H9 (cell line): ENCODE results near the gene SLC18B1. TPM values are rescaled to one million over a fixed set of nuclear protein-coding genes. Genes with fewer than 3 reads are reported as not detected.

Source experiments
- DNase-seq: peaks from one replicate; pipeline ENCODE4 v3.0.0-alpha.2; 2017
- H2AFZ ChIP-seq: one replicate; pipeline ENCODE4 v1.6.1; 2013; ENCODE audit warnings: mild to moderate bottlenecking, low read length, control low read depth, moderate library complexity
- H2AK5ac ChIP-seq: 2 replicates; pipeline ENCODE4 v1.6.1; 2013; ENCODE audit warnings: low read length, control low read depth, mixed read lengths; ENCODE audit not compliant: insufficient read length
- H2BK120ac ChIP-seq: one replicate; pipeline ENCODE4 v1.6.1; 2013; ENCODE audit warnings: low read depth, mild to moderate bottlenecking, low read length, control low read depth, inconsistent platforms; ENCODE audit not compliant: poor library complexity, severe bottlenecking
- H2BK12ac ChIP-seq: 2 replicates; pipeline ENCODE4 v1.6.1; 2013; ENCODE audit warnings: low read length, control low read depth, mixed read lengths, low read depth; ENCODE audit not compliant: insufficient read length
- H2BK15ac ChIP-seq: 2 replicates; pipeline ENCODE4 v1.6.1; 2013; ENCODE audit warnings: low read depth, low read length, control low read depth
- H2BK20ac ChIP-seq: one replicate; pipeline ENCODE4 v1.6.1; 2013; ENCODE audit warnings: low read depth, mild to moderate bottlenecking, low read length, control low read depth, inconsistent platforms; ENCODE audit not compliant: poor library complexity, severe bottlenecking
- H2BK5ac ChIP-seq: 2 replicates; pipeline ENCODE4 v1.6.1; 2013; ENCODE audit warnings: low read length, control low read depth, mixed read lengths; ENCODE audit not compliant: insufficient read length
- H3K14ac ChIP-seq: 2 replicates; pipeline ENCODE4 v1.6.1; 2013; ENCODE audit warnings: low read length, control low read depth; ENCODE audit not compliant: insufficient read depth
- H3K18ac ChIP-seq: 2 replicates; pipeline ENCODE4 v1.6.1; 2013; ENCODE audit warnings: low read depth, mild to moderate bottlenecking, mixed read lengths, low read length, control low read depth; ENCODE audit not compliant: insufficient read length
- H3K23ac ChIP-seq: 2 replicates; pipeline ENCODE4 v1.6.1; 2013; ENCODE audit warnings: low read length, control low read depth, mixed read lengths, low read depth; ENCODE audit not compliant: insufficient read length
- H3K23me2 ChIP-seq: 2 replicates; pipeline ENCODE4 v1.6.1; 2013; ENCODE audit warnings: low read depth, mild to moderate bottlenecking, mixed read lengths, low read length, control low read depth; ENCODE audit not compliant: insufficient read length, poor library complexity, severe bottlenecking
- H3K27ac ChIP-seq: 2 replicates; pipeline ENCODE4 v1.5.1; 2013; ENCODE audit warnings: low read length, control low read depth, mixed read lengths, low read depth; ENCODE audit not compliant: insufficient read length
- H3K27me3 ChIP-seq: 2 replicates; pipeline ENCODE4 v1.6.1; 2013; ENCODE audit warnings: low read length, control low read depth, inconsistent platforms; ENCODE audit not compliant: insufficient read depth
- H3K4ac ChIP-seq: 2 replicates; pipeline ENCODE4 v1.6.1; 2013; ENCODE audit warnings: low read depth, mild to moderate bottlenecking, control low read depth, inconsistent platforms, low read length, moderate library complexity
- H3K4me1 ChIP-seq: 2 replicates; pipeline ENCODE4 v1.6.1; 2013; ENCODE audit warnings: low read length, control low read depth, inconsistent platforms; ENCODE audit not compliant: insufficient read depth
- H3K4me2 ChIP-seq: 2 replicates; pipeline ENCODE4 v1.6.1; 2013; ENCODE audit warnings: low read length, control low read depth, mixed read lengths; ENCODE audit not compliant: insufficient read length, insufficient read depth
- H3K56ac ChIP-seq: 2 replicates; pipeline ENCODE4 v1.6.1; 2013; ENCODE audit warnings: low read depth, mild to moderate bottlenecking, mixed read lengths, low read length, control low read depth; ENCODE audit not compliant: insufficient read length
- H3K79me1 ChIP-seq: 2 replicates; pipeline ENCODE4 v1.6.1; 2013; ENCODE audit warnings: low read depth, mild to moderate bottlenecking, moderate library complexity, low read length, control low read depth, inconsistent platforms; ENCODE audit not compliant: insufficient read depth, poor library complexity, severe bottlenecking
- H3K79me2 ChIP-seq: 2 replicates; pipeline ENCODE4 v1.6.1; 2013; ENCODE audit warnings: low read length, control low read depth, inconsistent platforms; ENCODE audit not compliant: insufficient read depth
- H3K9ac ChIP-seq: 2 replicates; pipeline ENCODE4 v1.6.1; 2013; ENCODE audit warnings: low read length, control low read depth, mixed read lengths; ENCODE audit not compliant: insufficient read length; ENCODE audit errors: extremely low read depth
- H3K9me3 ChIP-seq: one replicate; pipeline ENCODE4 v1.6.1; 2013; ENCODE audit warnings: low read depth, low read length, inconsistent platforms; ENCODE audit not compliant: control insufficient read depth
- H3T11ph ChIP-seq: one replicate; pipeline ENCODE4 v1.6.1; 2013; ENCODE audit warnings: mild to moderate bottlenecking, low read length, control low read depth, inconsistent platforms
- H4K20me1 ChIP-seq: one replicate; pipeline ENCODE4 v1.6.1; 2013; ENCODE audit not compliant: control insufficient read depth, insufficient read length, insufficient read depth
- H4K5ac ChIP-seq: 2 replicates; pipeline ENCODE4 v1.6.1; 2013; ENCODE audit warnings: low read depth, mild to moderate bottlenecking, mixed read lengths, low read length, control low read depth; ENCODE audit not compliant: insufficient read length
- H4K8ac ChIP-seq: replicated peaks from 2 replicates; pipeline ENCODE4 v1.6.1; 2013; ENCODE audit warnings: low read length, control low read depth, mixed read lengths, low read depth; ENCODE audit not compliant: insufficient read length
- H4K91ac ChIP-seq: 2 replicates; pipeline ENCODE4 v1.6.1; 2013; ENCODE audit warnings: low read depth, mild to moderate bottlenecking, moderate library complexity, mixed read lengths, low read length, control low read depth; ENCODE audit not compliant: insufficient read length
- H3K27ac Mint-ChIP-seq, 3 experiments: 2 replicates in 2 of 3; 3 replicates in 1 of 3; pipeline ENCODE4 v1.8.0; 2020 to 2021; ENCODE audit warnings: mixed read lengths in 3 of 3, mild to moderate bottlenecking in 1 of 3, moderate library complexity in 1 of 3
- H3K27me3 Mint-ChIP-seq: 2 replicates; pipeline ENCODE4 v1.8.0; 2021; ENCODE audit warnings: low read depth, mild to moderate bottlenecking, moderate library complexity, mixed read lengths
- H3K36me3 Mint-ChIP-seq, 3 experiments: 2 replicates in 2 of 3; 3 replicates in 1 of 3; pipeline ENCODE4 v1.8.0; 2020 to 2021; ENCODE audit warnings: low read depth in 3 of 3, mixed read lengths in 3 of 3; ENCODE audit not compliant: insufficient read depth in 1 of 3
- H3K4me1 Mint-ChIP-seq, 2 experiments: 2 replicates each; pipeline ENCODE4 v1.8.0; 2020; ENCODE audit warnings: mixed read lengths in 2 of 2
- H3K4me3 Mint-ChIP-seq, 2 experiments: 2 replicates in 1 of 2; 3 replicates in 1 of 2; pipeline ENCODE4 v1.8.0; 2020 to 2021; ENCODE audit warnings: mild to moderate bottlenecking in 2 of 2, mixed read lengths in 2 of 2, moderate library complexity in 1 of 2
- H3K9me3 Mint-ChIP-seq, 2 experiments: 2 replicates in 1 of 2; 3 replicates in 1 of 2; pipeline ENCODE4 v1.8.0; 2020; ENCODE audit warnings: mild to moderate bottlenecking in 2 of 2, mixed read lengths in 2 of 2, moderate library complexity in 1 of 2
- WGBS: extraction: QIAGEN DNeasy Blood & Tissue Kit; methylation state at CpG from one replicate; pipeline ENCODE4 v1.1.7; 2013; ENCODE audit warnings: missing lambda C conversion rate, low lambda C conversion rate, mixed read lengths; ENCODE audit not compliant: insufficient read length; ENCODE audit errors: extremely low coverage; 5-methylcytosine and 5-hydroxymethylcytosine counted together
- total RNA-seq: library from RNA; stranded (reverse); gene quantifications from 2 replicates; pipeline ENCODE4 v1.2.1, GENCODE V29; 2021
- TF ChIP-seq, protein P1 (sequence below): fragments of 200-600 bp; sonication (generic); conservative IDR thresholded peaks from 3 replicates; pipeline ENCODE4 v1.8.0; 2021; ENCODE audit warnings: antibody characterized with exemption, mild to moderate bottlenecking

The SLC18B1 gene
- total RNA-seq, 1 experiment from 2014 or later: 19.8 TPM

DNA sequence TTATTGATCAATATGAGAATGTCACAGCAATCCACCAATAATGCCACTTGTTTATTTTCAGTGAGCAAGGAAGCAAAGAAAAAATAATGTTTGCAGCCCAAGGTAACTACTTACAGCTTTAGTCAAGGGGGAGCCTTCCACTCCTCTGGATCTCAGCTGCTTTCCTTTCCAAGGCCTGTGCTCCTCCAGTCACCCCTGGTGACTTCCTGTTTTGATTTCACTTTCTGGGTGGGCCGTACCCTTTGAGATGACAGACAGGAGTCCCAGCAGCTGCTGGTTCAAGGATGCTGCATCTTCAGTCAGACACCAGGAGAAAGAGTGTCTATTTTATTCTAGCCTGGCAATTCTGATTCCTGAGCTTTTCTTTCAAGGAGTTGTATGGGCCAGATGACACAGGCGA, 35.2 kb downstream of the SLC18B1 start:
- Histone ChIP-seq H3K23ac (no peak overlapping the region), H3K18ac (no peak overlapping the region), H3K9ac (no peak overlapping the region), H3T11ph (no peak overlapping the region), H2AK5ac (no peak overlapping the region), H2BK120ac (no peak overlapping the region), H4K20me1 (no peaks in the 10 kb centered on the region), H2BK12ac (no peak overlapping the region), H3K23me2 (peaks cover 2% of the 10 kb centered on the region), H2BK15ac (no peak overlapping the region), H3K79me1 (no peaks in the 10 kb centered on the region), H3K27ac (no peak overlapping the region), H3K9me3 (no peaks in the 10 kb centered on the region), H2BK20ac (no peak overlapping the region), H3K56ac (no peak overlapping the region), H3K14ac (no peak overlapping the region), H4K8ac (no peak overlapping the region), H3K4me1 (no peaks in the 10 kb centered on the region), H3K4ac (no peak overlapping the region), H3K27me3 (no peaks in the 10 kb centered on the region), H4K5ac (no peak overlapping the region), H3K79me2 (no peaks in the 10 kb centered on the region), H2AFZ (no peak overlapping the region), H2BK5ac (no peak overlapping the region), H3K4me2 (no peak overlapping the region), H4K91ac (no peak overlapping the region)
- Mint-ChIP-seq H3K9me3 (no peaks in the 10 kb centered on the region; a peak in 1 of 5 replicates), H3K36me3 (no peaks in the 10 kb centered on the region), H3K27ac (peak overlapping the region in 1 of 3 experiments; percentile 78; a peak in 1 of 7 replicates), H3K4me3 (no peak overlapping the region), H3K4me1 (no peaks in the 10 kb centered on the region; a peak in 1 of 4 replicates), H3K27me3 (no peaks in the 10 kb centered on the region)
- TF ChIP-seq, protein P1, sequence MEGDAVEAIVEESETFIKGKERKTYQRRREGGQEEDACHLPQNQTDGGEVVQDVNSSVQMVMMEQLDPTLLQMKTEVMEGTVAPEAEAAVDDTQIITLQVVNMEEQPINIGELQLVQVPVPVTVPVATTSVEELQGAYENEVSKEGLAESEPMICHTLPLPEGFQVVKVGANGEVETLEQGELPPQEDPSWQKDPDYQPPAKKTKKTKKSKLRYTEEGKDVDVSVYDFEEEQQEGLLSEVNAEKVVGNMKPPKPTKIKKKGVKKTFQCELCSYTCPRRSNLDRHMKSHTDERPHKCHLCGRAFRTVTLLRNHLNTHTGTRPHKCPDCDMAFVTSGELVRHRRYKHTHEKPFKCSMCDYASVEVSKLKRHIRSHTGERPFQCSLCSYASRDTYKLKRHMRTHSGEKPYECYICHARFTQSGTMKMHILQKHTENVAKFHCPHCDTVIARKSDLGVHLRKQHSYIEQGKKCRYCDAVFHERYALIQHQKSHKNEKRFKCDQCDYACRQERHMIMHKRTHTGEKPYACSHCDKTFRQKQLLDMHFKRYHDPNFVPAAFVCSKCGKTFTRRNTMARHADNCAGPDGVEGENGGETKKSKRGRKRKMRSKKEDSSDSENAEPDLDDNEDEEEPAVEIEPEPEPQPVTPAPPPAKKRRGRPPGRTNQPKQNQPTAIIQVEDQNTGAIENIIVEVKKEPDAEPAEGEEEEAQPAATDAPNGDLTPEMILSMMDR: no peak
- no CpG with 5 or more reads among the region's 2 CpGs for WGBS
- DNase-seq: no peak
